ENCODE measurements around the gene EXOC6B.

- TF ChIP-seq POLR2A (IDR thresholded peaks at IDR 0.05) (no peak), CTCF (IDR thresholded peaks at IDR 0.05) (no peak)
These were observed 547.8 kb downstream of the EXOC6B start for GRCh38 chr2:72278046-72278445.

All from suprapubic skin (tissue), 3 donors.